Thymus (tissue), 11 donors: ENCODE measurements around the gene SRP19. TPM values are rescaled to one million over a fixed set of nuclear protein-coding genes. Genes with fewer than 3 reads are reported as not detected.

Experiments used
- DNase-seq, 9 donors: peaks; one replicate each; pipeline ENCODE4 v3.0.0-alpha.2; 2013; ENCODE audit warnings: low spot score in 9 of 9, low read depth in 6 of 9, missing footprints in 1 of 9
- H3K27ac ChIP-seq, 2 donors: one replicate each; pipeline ENCODE4 v1.5.1; 2013; ENCODE audit warnings: control low read depth in 1 of 2, low read depth in 1 of 2, low read length in 1 of 2, mild to moderate bottlenecking in 1 of 2, moderate library complexity in 1 of 2
- H3K27me3 ChIP-seq, 2 donors: one replicate each; pipeline ENCODE4 v1.5.1; 2013; ENCODE audit warnings: low read length in 1 of 2; ENCODE audit not compliant: control insufficient read depth in 2 of 2, insufficient read depth in 1 of 2
- H3K36me3 ChIP-seq, 2 donors: one replicate each; pipeline ENCODE4 v1.5.1; 2013; ENCODE audit warnings: low read length in 1 of 2, mild to moderate bottlenecking in 1 of 2, moderate library complexity in 1 of 2; ENCODE audit not compliant: control insufficient read depth in 2 of 2, insufficient read depth in 2 of 2
- H3K4me1 ChIP-seq, 2 donors: one replicate each; pipeline ENCODE4 v1.5.1; 2013; ENCODE audit warnings: low read length in 2 of 2; ENCODE audit not compliant: control insufficient read depth in 2 of 2, insufficient read depth in 2 of 2
- H3K4me3 ChIP-seq, 2 donors: one replicate each; pipeline ENCODE4 v1.5.1; 2013; ENCODE audit warnings: low read length in 2 of 2, control low read depth in 1 of 2, mild to moderate bottlenecking in 1 of 2
- H3K9me3 ChIP-seq, 2 donors: one replicate each; pipeline ENCODE4 v1.5.1; 2013; ENCODE audit warnings: low read length in 1 of 2, mild to moderate bottlenecking in 1 of 2; ENCODE audit not compliant: control insufficient read depth in 2 of 2, insufficient read depth in 1 of 2
- WGBS: extraction: QIAGEN DNeasy Blood & Tissue Kit; methylation state at CpG from one replicate; pipeline ENCODE4 v1.1.7; 2013; 5-methylcytosine and 5-hydroxymethylcytosine counted together
- polyA plus RNA-seq: library from polyadenylated mRNA; stranded (reverse); fragments of 200-250 nt; gene quantifications from one replicate; pipeline ENCODE4 v1.2.3, GENCODE V29; 2013
- total RNA-seq: library from RNA; stranded (reverse); fragments of 120-200 nt; gene quantifications from one replicate; pipeline ENCODE4 v1.2.4, GENCODE V29; 2013
- donor health status: healthy.

SRP19 gene
- total and polyA plus RNA-seq, 2 donors: 86.5 to 165 TPM

- WGBS: 74% methylated on average over 9 of the region's 9 CpGs
- Histone ChIP-seq H3K4me3 (peak overlapping the region; percentile 78 to 92), H3K9me3 (no peaks in the 10 kb centered on the region), H3K27ac (no peak overlapping the region), H3K36me3 (peaks cover 8 to 35% of the 10 kb centered on the region in 2 donors), H3K27me3 (no peaks in the 10 kb centered on the region), H3K4me1 (peaks cover 6 to 14% of the 10 kb centered on the region in 2 donors)
- DNase-seq: no peak
Measured at GRCh38 chr5:112862085-112862484, 998 bp downstream of the SRP19 start.

GRCh38 chr5:112863549-112863948 is 2.5 kb downstream of the SRP19 start:
- Histone ChIP-seq H3K27ac (no peak overlapping the region), H3K4me3 (no peak overlapping the region), H3K4me1 (peaks cover 6 to 14% of the 10 kb centered on the region in 2 donors), H3K9me3 (no peaks in the 10 kb centered on the region), H3K36me3 (peaks cover 8 to 49% of the 10 kb centered on the region in 2 donors), H3K27me3 (no peaks in the 10 kb centered on the region)
- DNase-seq: no peak
- 96% methylated on average over 4 of the region's 4 CpGs for WGBS

- peaks cover 6 to 14% of the 10 kb centered on the region in 2 donors for H3K4me1 ChIP-seq
- 98% methylated on average over 3 of the region's 3 CpGs for WGBS
- no peaks in the 10 kb centered on the region for H3K9me3 ChIP-seq
- H3K36me3 ChIP-seq: peaks cover 11 to 65% of the 10 kb centered on the region in 2 donors
- no peak overlapping the region for H3K27ac ChIP-seq
- no peak for DNase-seq
- H3K4me3 ChIP-seq: no peak overlapping the region
- H3K27me3 ChIP-seq: no peaks in the 10 kb centered on the region
Measured at GRCh38 chr5:112865128-112865527, 4.0 kb downstream of the SRP19 start.

- Histone ChIP-seq H3K9me3 (no peaks in the 10 kb centered on the region), H3K27ac (no peak overlapping the region), H3K27me3 (no peaks in the 10 kb centered on the region), H3K4me3 (no peak overlapping the region), H3K4me1 (peaks cover 6 to 8% of the 10 kb centered on the region in 2 donors), H3K36me3 (peaks cover 22 to 79% of the 10 kb centered on the region in 2 donors)
- no peak for DNase-seq
- WGBS: 97% methylated on average over 2 of the region's 2 CpGs
Measured at GRCh38 chr5:112866739-112867138, 5.7 kb downstream of the SRP19 start.

- Histone ChIP-seq H3K9me3 (no peaks in the 10 kb centered on the region), H3K27ac (no peak overlapping the region), H3K36me3 (peaks cover 22 to 82% of the 10 kb centered on the region in 2 donors), H3K4me3 (no peak overlapping the region), H3K27me3 (no peaks in the 10 kb centered on the region), H3K4me1 (peaks cover 2% of the 10 kb centered on the region in 2 donors)
- WGBS: 97% methylated on average over 5 of the region's 5 CpGs
- no peak for DNase-seq
Measured at GRCh38 chr5:112867411-112867810, 6.3 kb downstream of the SRP19 start.

GRCh38 chr5:112869948-112870347 is 8.9 kb downstream of the SRP19 start:
- WGBS: 99% methylated on average over 3 of the region's 3 CpGs
- H3K27ac ChIP-seq: no peak overlapping the region
- H3K4me1 ChIP-seq: no peaks in the 10 kb centered on the region
- DNase-seq: peak in 1 of 9 donors; percentile 19
- no peaks in the 10 kb centered on the region for H3K27me3 ChIP-seq
- no peak overlapping the region for H3K4me3 ChIP-seq
- H3K9me3 ChIP-seq: no peaks in the 10 kb centered on the region
- H3K36me3 ChIP-seq: peaks cover 19 to 70% of the 10 kb centered on the region in 2 donors

GRCh38 chr5:112870966-112871365 is 9.9 kb downstream of the SRP19 start:
- H3K36me3 ChIP-seq: peaks cover 19 to 72% of the 10 kb centered on the region in 2 donors
- no peak for DNase-seq

GRCh38 chr5:112876362-112876761 is 15.3 kb downstream of the SRP19 start:
- Histone ChIP-seq H3K4me1 (peaks cover 0 to 5% of the 10 kb centered on the region in 2 donors), H3K4me3 (no peak overlapping the region), H3K27ac (no peak overlapping the region), H3K9me3 (no peaks in the 10 kb centered on the region), H3K27me3 (no peaks in the 10 kb centered on the region), H3K36me3 (peaks cover 16 to 51% of the 10 kb centered on the region in 2 donors)
- DNase-seq: no peak
- WGBS: 97% methylated on average over 2 of the region's 2 CpGs

More at GRCh38 chr5:112870966-112871365, 9.9 kb downstream of the SRP19 start:
- 66% methylated on average over 3 of the region's 3 CpGs for WGBS
- Histone ChIP-seq H3K9me3 (no peaks in the 10 kb centered on the region), H3K27ac (no peak overlapping the region), H3K4me1 (no peaks in the 10 kb centered on the region), H3K4me3 (no peak overlapping the region), H3K27me3 (no peaks in the 10 kb centered on the region)

GRCh38 chr5:112878101-112878500 is 17.0 kb downstream of the SRP19 start:
- Histone ChIP-seq H3K27ac (no peak overlapping the region), H3K4me3 (no peak overlapping the region), H3K4me1 (peaks cover 0 to 5% of the 10 kb centered on the region in 2 donors), H3K27me3 (no peaks in the 10 kb centered on the region), H3K9me3 (no peaks in the 10 kb centered on the region), H3K36me3 (peaks cover 18 to 53% of the 10 kb centered on the region in 2 donors)
- no peak for DNase-seq
- 74% methylated on average over 4 of the region's 4 CpGs for WGBS
